ENCODE measurements around the gene SHC4.

- TF ChIP-seq ZNF274 (IDR thresholded peaks at IDR 0.05; ENCODE audit: low read depth, low read length): no peak
- TF ChIP-seq YY1 (IDR thresholded peaks at IDR 0.05; ENCODE audit: insufficient read depth, insufficient read length): no peak
These were observed 167.8 kb downstream of the SHC4 start for GRCh38 chr15:48795901-48796300.
